Pancreas (tissue), 10 donors: ENCODE measurements around the gene ACOXL. TPM values are rescaled to one million over a fixed set of nuclear protein-coding genes. Genes with fewer than 3 reads are reported as not detected.

Experiments
- ATAC-seq, 4 donors: fragments of 200-7000 bp; cut with Tn5 transposase; one replicate each; pipeline versions ENCODE4 v1.8.0 to v1.9.1; 2020; ENCODE audit warnings: mild to moderate bottlenecking in 4 of 4, moderate library complexity in 4 of 4
- DNase-seq, 6 donors: peaks; one replicate each; pipeline ENCODE4 v3.0.0-alpha.2; 2020
- FAIRE-seq: peaks from 2 replicates; lab custom pipeline; 2012; peaks lifted over from hg19 to GRCh38; lab: Jason Lieb, UNC
- H3K27ac ChIP-seq, 4 donors: fragments of 200-600 bp; sonication (generic); 1 replicate in 3 of 4; 2 replicates in 1 of 4; pipeline versions ENCODE4 v1.5.0 to v1.8.0; 2020
- H3K27me3 ChIP-seq, 4 donors: fragments of 200-600 bp; one replicate each; pipeline ENCODE4 v1.8.0; 2021
- H3K36me3 ChIP-seq, 3 donors: fragments of 200-600 bp; sonication (generic) in 1 of 3; one replicate each; pipeline versions ENCODE4 v1.5.0 to v1.8.0; 2020 to 2021
- H3K4me1 ChIP-seq, 3 donors: fragments of 200-600 bp; one replicate each; pipeline ENCODE4 v1.8.0; 2021
- H3K4me3 ChIP-seq, 4 donors: fragments of 200-600 bp; sonication (generic) in 2 of 4; one replicate each; pipeline versions ENCODE4 v1.5.0 to v1.8.0; 2020 to 2021
- H3K9me3 ChIP-seq, 4 donors: fragments of 200-600 bp; one replicate each; pipeline ENCODE4 v1.8.0; 2021
- CTCF ChIP-seq, 4 donors: fragments of 200-600 bp; sonication (generic) in 3 of 4; IDR thresholded peaks; one replicate each; pipeline versions ENCODE4 v1.5.0 to v1.8.0; 2021; ENCODE audit warnings: antibody characterized with exemption in 4 of 4
- WGBS, 2 donors: extraction: QIAGEN DNeasy Blood & Tissue Kit; methylation state at CpG; one replicate each; pipeline ENCODE4 v1.1.7; 2013; 5-methylcytosine and 5-hydroxymethylcytosine counted together
- intact Hi-C, 3 donors: fragments of 100-400 bp; cut with DNase I; formaldehyde crosslinking; loops; one replicate each; pipeline versions ENCODE4 v1.11.1 to v1.14.2; 2022
- polyA plus RNA-seq, 2 donors: library from polyadenylated mRNA; stranded (reverse); fragments of 200-250 nt; gene quantifications; one replicate each; pipeline ENCODE4 v1.2.3, GENCODE V29; 2013
- total RNA-seq, 6 donors: library from RNA; stranded (reverse); fragmentation: NEBNext Ultra II Directional in 4 of 6; extraction: Animal tissue kit (Norgen Biotek cat#: 25700) in 4 of 6; gene quantifications; one replicate each; pipeline versions ENCODE4 v1.2.1 to v1.2.4, GENCODE V29; 2021 to 2023
- donor health status: healthy with polysubstance abuse.
- donor health status: DM: no; HTN: no; CAD: no; lungs with moderate emphysema.
- donor health status: DM: no; HTN: no; CAD: no.
- donor health status: control.
- donor health status: control.
- donor health status: Bipolar disorder and iron deficiency.
- donor health status: DM: yes; HTN: yes; CAD: no.
- donor health status: DM: no; HTN: no; CAD: no.
- donor health status: DM: no; HTN: no; CAD: no.
- donor health status: DM: yes; HTN: yes; CAD: no.

The ACOXL gene
- total and polyA plus RNA-seq, 8 donors: 0.06 to 0.75 (median 0.21) TPM; not detected in 2

GRCh38 chr2:110888411-110888810, 156.0 kb downstream of the ACOXL start:
- DNase-seq (no peak), FAIRE-seq (no peak), ATAC-seq (no peak)
- no peaks in the 10 kb centered on the region for H3K4me1 ChIP-seq
- intact Hi-C loops: no loop called here
- WGBS, 2 donors: 77 to 87% methylated on average over 2 of the region's 2 CpGs
- no peak overlapping the region for H3K4me3 ChIP-seq
- H3K9me3 ChIP-seq: no peaks in the 10 kb centered on the region
- H3K36me3 ChIP-seq: no peaks in the 10 kb centered on the region
- H3K27me3 ChIP-seq: no peaks in the 10 kb centered on the region
- H3K27ac ChIP-seq: no peak overlapping the region
- no peak for TF ChIP-seq CTCF (IDR thresholded peaks at IDR 0.05)

DNA sequence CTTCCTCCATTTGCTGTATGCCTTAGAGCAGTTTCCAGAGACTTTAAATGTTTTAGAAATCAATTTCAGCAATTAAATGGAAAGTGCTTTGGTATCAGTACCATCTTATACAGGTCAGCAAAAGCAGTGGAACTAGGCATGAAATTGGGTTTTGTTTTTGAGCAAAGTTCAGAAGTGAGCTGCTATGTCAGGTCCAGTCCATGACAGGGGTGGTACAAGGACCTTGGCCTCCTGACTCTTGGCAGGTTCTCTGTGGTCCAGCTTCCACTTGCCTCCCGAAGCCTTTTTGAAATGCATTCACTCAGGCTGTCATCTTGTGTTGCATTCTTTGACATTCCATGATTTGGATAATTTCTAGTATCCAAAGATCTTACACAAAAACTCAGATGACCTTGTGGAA, 159.3 kb downstream of the ACOXL start:
- ATAC-seq: no peak
- intact Hi-C loops: no loop called here
- Histone ChIP-seq H3K36me3 (no peaks in the 10 kb centered on the region), H3K9me3 (no peaks in the 10 kb centered on the region), H3K27ac (no peak overlapping the region), H3K27me3 (no peaks in the 10 kb centered on the region), H3K4me1 (no peaks in the 10 kb centered on the region), H3K4me3 (no peak overlapping the region)
- no peak for TF ChIP-seq CTCF (IDR thresholded peaks at IDR 0.05)
- 0% methylated on average over 1 of the region's 1 CpG; no CpG with 5 or more reads in 1 of the 2 donors for WGBS, 2 donors
- no peak for FAIRE-seq
- no peak for DNase-seq

- DNase-seq: no peak
- no peak for ATAC-seq
- Histone ChIP-seq H3K27ac (no peak overlapping the region), H3K9me3 (no peaks in the 10 kb centered on the region), H3K36me3 (no peaks in the 10 kb centered on the region), H3K4me1 (no peaks in the 10 kb centered on the region), H3K27me3 (no peaks in the 10 kb centered on the region), H3K4me3 (no peak overlapping the region)
- WGBS, 2 donors: 39 to 41% methylated on average over 3 of the region's 3 CpGs
- no peak for FAIRE-seq
- intact Hi-C loops: no loop called here
- no peak for TF ChIP-seq CTCF (IDR thresholded peaks at IDR 0.05)
Measured at GRCh38 chr2:110896226-110896625, 163.9 kb downstream of the ACOXL start.

GRCh38 chr2:110897966-110898365, 165.6 kb downstream of the ACOXL start:
- Histone ChIP-seq H3K4me3 (no peak overlapping the region), H3K9me3 (no peaks in the 10 kb centered on the region), H3K36me3 (no peaks in the 10 kb centered on the region), H3K27me3 (no peaks in the 10 kb centered on the region), H3K4me1 (no peaks in the 10 kb centered on the region), H3K27ac (no peak overlapping the region)
- FAIRE-seq (no peak), ATAC-seq (no peak), DNase-seq (no peak)
- 41 to 53% methylated on average over 2 of the region's 2 CpGs for WGBS, 2 donors
- no peak for TF ChIP-seq CTCF (IDR thresholded peaks at IDR 0.05)
- intact Hi-C loops: no loop called here

- intact Hi-C loops: no loop called here
- 47 to 51% methylated on average over 2 of the region's 2 CpGs for WGBS, 2 donors
- no peak overlapping the region for H3K4me3 ChIP-seq
- no peak for FAIRE-seq
- H3K9me3 ChIP-seq: no peaks in the 10 kb centered on the region
- no peak for DNase-seq
- no peak for TF ChIP-seq CTCF (IDR thresholded peaks at IDR 0.05)
- no peak overlapping the region for H3K27ac ChIP-seq
- H3K36me3 ChIP-seq: no peaks in the 10 kb centered on the region
- H3K27me3 ChIP-seq: no peaks in the 10 kb centered on the region
- no peaks in the 10 kb centered on the region for H3K4me1 ChIP-seq
- ATAC-seq: no peak
Measured at GRCh38 chr2:110900191-110900590, 167.8 kb downstream of the ACOXL start.
